Cardiac fibroblast (primary cell): ENCODE results near the gene UNC13D.
A peak's percentile ranks its signal among the peaks of the same experiment; 100 is the strongest.

Experiments
- DNase-seq, 2 donors: peaks; one replicate each; pipeline versions ENCODE4 v3.0.0 to v3.0.0-alpha.2; 2010; ENCODE audit warnings: low read depth in 2 of 2
- H3K4me3 ChIP-seq, 2 donors: replicated peaks in 1 of 2; 1 replicate in 1 of 2; 2 replicates in 1 of 2; pipeline ENCODE4 v1.5.1; 2011; ENCODE audit warnings: low read depth in 2 of 2, low read length in 2 of 2, mild to moderate bottlenecking in 2 of 2, moderate library complexity in 1 of 2
- CTCF ChIP-seq: IDR thresholded peaks from one replicate; pipeline ENCODE4 v1.5.1; 2011; ENCODE audit warnings: low read depth, mild to moderate bottlenecking, low read length, inconsistent platforms

The UNC13D gene

GRCh38 chr17:75783803-75784472, 60.3 kb downstream of the UNC13D start:
- no peak for DNase-seq
- H3K4me3 ChIP-seq = peak overlapping the region; percentile 63 to 75
- no peak for TF ChIP-seq CTCF

GRCh38 chr17:75783069-75783783, 61.0 kb downstream of the UNC13D start:
- TF ChIP-seq CTCF = peak; percentile 61
- DNase-seq = peak; percentile 74 to 85
- peak overlapping the region in 1 of 2 donors; percentile 32 for H3K4me3 ChIP-seq

- no peak for TF ChIP-seq CTCF
- peak overlapping the region in 1 of 2 donors; percentile 22 for H3K4me3 ChIP-seq
- DNase-seq = no peak
Measured at GRCh38 chr17:75779987-75780889, 64.0 kb downstream of the UNC13D start.

- peak overlapping the region; percentile 83 to 90 for H3K4me3 ChIP-seq
- peak; percentile 100 for DNase-seq
- TF ChIP-seq CTCF = no peak
Measured at GRCh38 chr17:75779250-75779986, 64.8 kb downstream of the UNC13D start.

- peak; percentile 61 for TF ChIP-seq CTCF
- DNase-seq = no peak
- H3K4me3 ChIP-seq = peak overlapping the region; percentile 83 to 90
Measured at GRCh38 chr17:75778861-75779249, 65.3 kb downstream of the UNC13D start.

- DNase-seq = peak in 1 of 2 donors; percentile 24
- peak overlapping the region; percentile 83 to 90 for H3K4me3 ChIP-seq
Measured at GRCh38 chr17:75778066-75778860, 65.9 kb downstream of the UNC13D start.
